Progenitor cell of endocrine pancreas (in vitro differentiated cells): ENCODE results near the gene C7. TPM values are rescaled to one million over a fixed set of nuclear protein-coding genes. Genes with fewer than 3 reads are reported as not detected.

Experiments used
- DNase-seq: peaks from one replicate; pipeline ENCODE4 v3.0.0; 2021; ENCODE audit warnings: low spot score; ENCODE audit not compliant: unreplicated experiment
- H3K27ac Mint-ChIP-seq: 2 replicates; pipeline ENCODE4 v1.8.0; 2021; ENCODE audit warnings: mild to moderate bottlenecking, moderate library complexity, mixed read lengths
- H3K27me3 Mint-ChIP-seq: 2 replicates; pipeline ENCODE4 v1.8.0; 2021; ENCODE audit warnings: mixed read lengths
- H3K36me3 Mint-ChIP-seq: 2 replicates; pipeline ENCODE4 v1.8.0; 2022; ENCODE audit warnings: mixed read lengths; ENCODE audit not compliant: insufficient read depth
- H3K4me1 Mint-ChIP-seq: 2 replicates; pipeline ENCODE4 v1.8.0; 2021; ENCODE audit warnings: low read depth, mixed read lengths
- H3K4me3 Mint-ChIP-seq: 2 replicates; pipeline ENCODE4 v1.8.0; 2021; ENCODE audit warnings: low read depth, mild to moderate bottlenecking, moderate library complexity, mixed read lengths
- H3K9me3 Mint-ChIP-seq: 2 replicates; pipeline ENCODE4 v1.8.0; 2021; ENCODE audit warnings: low read depth, mixed read lengths
- total RNA-seq: library from RNA; stranded (reverse); gene quantifications from 2 replicates; pipeline ENCODE4 v1.2.1, GENCODE V29; 2021
- TF ChIP-seq, protein P1 (sequence below): fragments of 200-600 bp; sonication (generic); IDR thresholded peaks from one replicate; pipeline ENCODE4 v1.5.0; 2021; ENCODE audit warnings: antibody characterized with exemption, mild to moderate bottlenecking; ENCODE audit not compliant: unreplicated experiment

C7 gene
- total RNA-seq, 1 donor from 2014 or later, result 5.7 TPM

DNA sequence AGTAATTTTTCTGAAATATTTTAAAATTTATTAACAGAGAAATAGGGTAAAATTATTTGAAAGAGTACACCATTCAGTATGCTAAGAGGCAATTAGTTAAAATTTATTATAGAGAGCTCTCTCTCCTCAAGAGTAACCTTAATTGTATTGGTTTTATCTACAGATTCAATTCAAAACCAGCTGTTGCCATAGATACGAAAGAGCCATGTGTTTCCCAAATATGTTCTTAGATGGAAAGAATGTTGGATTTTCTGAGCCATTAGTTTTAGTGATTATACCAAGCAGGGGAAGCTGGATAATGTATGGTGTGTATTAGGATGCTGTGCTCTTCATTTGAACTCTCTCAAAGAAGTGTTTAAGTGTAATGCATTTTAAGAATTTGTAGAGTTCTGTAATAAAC is 27.8 kb downstream of the C7 start:
- Mint-ChIP-seq H3K4me1 (peaks cover 25% of the 10 kb centered on the region), H3K9me3 (peaks cover 21% of the 10 kb centered on the region), H3K27me3 (no peaks in the 10 kb centered on the region), H3K4me3 (no peak overlapping the region), H3K27ac (no peak overlapping the region), H3K36me3 (peaks cover 7% of the 10 kb centered on the region)
- no peak for DNase-seq
- TF ChIP-seq, protein P1, sequence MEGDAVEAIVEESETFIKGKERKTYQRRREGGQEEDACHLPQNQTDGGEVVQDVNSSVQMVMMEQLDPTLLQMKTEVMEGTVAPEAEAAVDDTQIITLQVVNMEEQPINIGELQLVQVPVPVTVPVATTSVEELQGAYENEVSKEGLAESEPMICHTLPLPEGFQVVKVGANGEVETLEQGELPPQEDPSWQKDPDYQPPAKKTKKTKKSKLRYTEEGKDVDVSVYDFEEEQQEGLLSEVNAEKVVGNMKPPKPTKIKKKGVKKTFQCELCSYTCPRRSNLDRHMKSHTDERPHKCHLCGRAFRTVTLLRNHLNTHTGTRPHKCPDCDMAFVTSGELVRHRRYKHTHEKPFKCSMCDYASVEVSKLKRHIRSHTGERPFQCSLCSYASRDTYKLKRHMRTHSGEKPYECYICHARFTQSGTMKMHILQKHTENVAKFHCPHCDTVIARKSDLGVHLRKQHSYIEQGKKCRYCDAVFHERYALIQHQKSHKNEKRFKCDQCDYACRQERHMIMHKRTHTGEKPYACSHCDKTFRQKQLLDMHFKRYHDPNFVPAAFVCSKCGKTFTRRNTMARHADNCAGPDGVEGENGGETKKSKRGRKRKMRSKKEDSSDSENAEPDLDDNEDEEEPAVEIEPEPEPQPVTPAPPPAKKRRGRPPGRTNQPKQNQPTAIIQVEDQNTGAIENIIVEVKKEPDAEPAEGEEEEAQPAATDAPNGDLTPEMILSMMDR, result no peak

DNA sequence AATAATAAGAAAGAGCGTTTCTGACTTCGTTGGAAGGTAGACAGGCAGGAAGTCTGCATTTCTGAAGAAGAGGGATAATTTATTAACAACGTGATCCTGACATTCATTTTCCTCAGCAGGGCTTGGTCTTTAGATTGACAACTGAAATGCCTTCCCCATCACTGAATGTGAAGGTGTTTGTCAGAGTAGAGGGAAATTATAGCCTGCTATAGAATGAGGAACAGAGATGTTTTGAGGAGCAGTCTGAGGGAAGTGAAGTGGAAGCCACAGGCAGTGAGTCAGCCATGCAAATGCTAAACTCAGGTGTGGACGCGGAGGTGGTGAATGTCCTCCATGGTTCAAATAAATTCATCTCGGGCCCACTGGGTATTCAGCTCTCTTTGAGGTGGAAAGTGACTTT is 30.5 kb downstream of the C7 start:
- Mint-ChIP-seq H3K27ac (no peak overlapping the region), H3K36me3 (peaks cover 7% of the 10 kb centered on the region), H3K4me3 (no peak overlapping the region), H3K9me3 (peaks cover 18% of the 10 kb centered on the region), H3K27me3 (no peaks in the 10 kb centered on the region), H3K4me1 (peaks cover 7% of the 10 kb centered on the region)
- no peak for DNase-seq
- TF ChIP-seq, protein P1, result no peak

DNA sequence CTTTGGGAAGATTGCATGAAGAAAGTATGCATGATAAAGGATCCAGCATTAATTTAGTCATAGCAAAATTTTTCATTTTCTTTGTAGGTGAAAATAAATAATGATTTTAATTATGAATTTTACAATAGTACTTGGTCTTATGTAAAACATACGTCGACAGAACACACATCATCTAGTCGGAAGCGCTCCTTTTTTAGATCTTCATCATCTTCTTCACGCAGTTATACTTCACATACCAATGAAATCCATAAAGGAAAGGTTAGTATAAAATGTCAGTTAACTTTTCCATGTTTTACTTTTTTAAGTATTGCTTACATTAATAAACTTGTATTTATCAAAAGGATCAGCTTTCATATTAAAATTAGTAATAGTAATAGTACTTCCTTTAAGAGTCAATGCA is 35.8 kb downstream of the C7 start:
- no peak overlapping the region for H3K4me3 Mint-ChIP-seq
- no peaks in the 10 kb centered on the region for H3K36me3 Mint-ChIP-seq
- TF ChIP-seq, protein P1, result no peak
- H3K4me1 Mint-ChIP-seq, result peaks cover 5% of the 10 kb centered on the region
- no peaks in the 10 kb centered on the region for H3K9me3 Mint-ChIP-seq
- H3K27ac Mint-ChIP-seq, result no peak overlapping the region
- H3K27me3 Mint-ChIP-seq, result no peaks in the 10 kb centered on the region
- DNase-seq, result no peak

DNA sequence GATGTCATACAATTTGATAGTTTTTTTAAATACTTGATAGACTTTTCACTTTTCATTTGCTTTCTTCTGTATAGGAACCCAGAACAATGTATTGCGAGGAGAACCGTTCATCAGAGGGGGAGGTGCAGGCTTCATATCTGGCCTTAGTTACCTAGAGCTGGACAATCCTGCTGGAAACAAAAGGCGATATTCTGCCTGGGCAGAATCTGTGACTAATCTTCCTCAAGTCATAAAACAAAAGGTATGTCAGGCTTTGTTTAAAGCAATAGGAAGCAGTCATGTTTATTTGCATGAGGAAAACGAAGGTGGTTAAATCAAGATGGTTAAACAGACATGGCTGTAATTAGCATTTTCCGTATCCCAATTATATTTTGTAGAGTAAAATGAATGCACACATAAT is 46.0 kb downstream of the C7 start:
- Mint-ChIP-seq H3K4me1 (no peaks in the 10 kb centered on the region), H3K36me3 (peaks cover 12% of the 10 kb centered on the region), H3K27ac (no peak overlapping the region), H3K4me3 (no peak overlapping the region), H3K27me3 (no peaks in the 10 kb centered on the region), H3K9me3 (peaks cover 19% of the 10 kb centered on the region)
- TF ChIP-seq, protein P1, result no peak
- DNase-seq, result no peak

DNA sequence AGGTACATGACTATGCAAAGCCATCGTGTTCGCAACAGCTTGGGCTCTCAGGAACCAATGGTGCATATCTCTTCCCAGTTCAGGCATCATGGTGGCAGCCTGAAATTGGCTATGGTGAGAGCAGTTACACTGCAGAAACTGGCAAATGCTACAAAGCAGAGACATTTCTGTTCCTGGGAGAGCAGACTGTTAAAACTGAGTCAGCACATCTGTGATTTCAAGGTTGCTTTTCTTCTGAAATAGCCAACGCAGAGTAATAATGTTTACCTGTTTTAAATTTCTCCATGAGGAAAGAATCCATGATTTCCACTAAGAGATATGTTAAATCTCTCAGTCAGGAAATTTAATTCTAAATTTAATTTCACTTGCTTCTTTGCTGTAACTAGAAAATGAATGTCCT is 47.8 kb downstream of the C7 start:
- no peak overlapping the region for H3K4me3 Mint-ChIP-seq
- H3K36me3 Mint-ChIP-seq, result peaks cover 13% of the 10 kb centered on the region
- no peak overlapping the region for H3K27ac Mint-ChIP-seq
- no peaks in the 10 kb centered on the region for H3K27me3 Mint-ChIP-seq
- no peaks in the 10 kb centered on the region for H3K4me1 Mint-ChIP-seq
- H3K9me3 Mint-ChIP-seq, result peaks cover 21% of the 10 kb centered on the region
- no peak for DNase-seq
- TF ChIP-seq, protein P1, result no peak
